Measurements from ENCODE around the gene TJP3.

GRCh38 chr19:3769494-3769893, 61.3 kb downstream of the TJP3 start:
- TF ChIP-seq SUZ12 (IDR thresholded peaks at IDR 0.05; ENCODE audit: extremely low read depth, insufficient read depth, insufficient read length) (no peak), ZNF274 (IDR thresholded peaks at IDR 0.05; ENCODE audit: low read depth, low read length) (no peak)
